ENCODE measurements around the gene MEPCE. TPM values are rescaled to one million over a fixed set of nuclear protein-coding genes. Genes with fewer than 3 reads are reported as not detected.

Gene MEPCE
- total and polyA plus RNA-seq, 2 experiments from 2014 or later, result 8.0 to 24.2 TPM

- WGBS, 2 experiments (ENCODE audit: low coverage in 1 of 2, low lambda C conversion rate in 2 of 2, missing lambda C conversion rate in 2 of 2), result 43 to 74% methylated on average over 8 to 13 of the region's 13 CpGs
- Histone ChIP-seq H3K9me3 (ENCODE audit: low read depth) (no peaks in the 10 kb centered on the region), H3K27ac (no peak overlapping the region), H3K4me2 (ENCODE audit: unreplicated experiment) (no peak overlapping the region), H2AFZ (no peak overlapping the region), H3K9ac (no peak overlapping the region), H3K27me3 (replicated peaks; ENCODE audit: insufficient read depth) (peaks cover 9% of the 10 kb centered on the region; the same call in 1 of the 2 replicates), H3K4me1 (ENCODE audit: insufficient read depth) (no peaks in the 10 kb centered on the region), H3K36me3 (ENCODE audit: low read depth) (no peaks in the 10 kb centered on the region), H3F3A (ENCODE audit: insufficient read depth) (no peaks in the 10 kb centered on the region), H3K79me2 (ENCODE audit: insufficient read depth) (no peaks in the 10 kb centered on the region), H3K9me2 (ENCODE audit: insufficient read depth) (no peaks in the 10 kb centered on the region), H4K20me1 (ENCODE audit: insufficient read depth) (no peaks in the 10 kb centered on the region), H3K4me3 (no peak overlapping the region)
- DNase-seq, result no peak
- in situ Hi-C loops (cut with MboI), result no loop called here
- TF ChIP-seq EZH2 (IDR thresholded peaks at IDR 0.05; ENCODE audit: insufficient read depth, poor library complexity, severe bottlenecking), result no peak
- no peak for TF ChIP-seq EZH2phosphoT487 (IDR thresholded peaks at IDR 0.05; ENCODE audit: insufficient read depth, low read depth)
These were observed 32.1 kb upstream of the MEPCE start for GRCh38 chr7:100397315-100398081.

DNA sequence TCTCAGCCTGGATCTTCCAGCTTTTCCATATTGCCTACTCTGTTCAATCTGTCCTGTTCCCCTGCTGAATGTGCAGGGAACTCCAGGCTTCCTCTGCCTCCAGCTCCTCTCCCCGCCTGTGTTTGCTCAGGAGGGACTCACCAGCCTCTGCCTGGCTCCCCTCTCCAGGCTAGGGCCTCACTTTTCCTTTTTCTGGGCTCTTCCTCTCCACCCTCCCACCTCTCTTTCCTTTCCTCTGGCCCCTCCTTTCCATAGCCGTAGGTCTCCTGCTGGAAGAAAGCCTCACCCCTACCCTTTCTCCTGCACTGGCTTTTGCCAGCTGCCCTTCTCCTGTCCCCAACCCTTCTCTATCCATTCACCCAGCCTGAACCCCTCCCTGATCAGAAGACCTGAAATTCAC is 31.4 kb upstream of the MEPCE start:
- H4K20me1 ChIP-seq (ENCODE audit: insufficient read depth), result no peaks in the 10 kb centered on the region
- in situ Hi-C loops (cut with MboI), result no loop called here
- no peak overlapping the region for H3K4me2 ChIP-seq (ENCODE audit: unreplicated experiment)
- DNase-seq, result no peak
- no peaks in the 10 kb centered on the region for H3K79me2 ChIP-seq (ENCODE audit: insufficient read depth)
- no peaks in the 10 kb centered on the region for H3K36me3 ChIP-seq (ENCODE audit: low read depth)
- H3K27ac ChIP-seq, result no peak overlapping the region
- no peaks in the 10 kb centered on the region for H3F3A ChIP-seq (ENCODE audit: insufficient read depth)
- peaks cover 9% of the 10 kb centered on the region; the same call in 1 of the 2 replicates for H3K27me3 ChIP-seq (replicated peaks; ENCODE audit: insufficient read depth)
- H3K9me3 ChIP-seq (ENCODE audit: low read depth), result no peaks in the 10 kb centered on the region
- H3K9me2 ChIP-seq (ENCODE audit: insufficient read depth), result no peaks in the 10 kb centered on the region
- H3K4me1 ChIP-seq (ENCODE audit: insufficient read depth), result no peaks in the 10 kb centered on the region
- WGBS, 2 experiments (ENCODE audit: low coverage in 1 of 2, low lambda C conversion rate in 2 of 2, missing lambda C conversion rate in 2 of 2), result 55 to 56% methylated on average over 2 of the region's 2 CpGs
- no peak overlapping the region for H2AFZ ChIP-seq
- H3K9ac ChIP-seq, result no peak overlapping the region
- TF ChIP-seq EZH2 (IDR thresholded peaks at IDR 0.05; ENCODE audit: insufficient read depth, poor library complexity, severe bottlenecking), result no peak
- TF ChIP-seq EZH2phosphoT487 (IDR thresholded peaks at IDR 0.05; ENCODE audit: insufficient read depth, low read depth), result no peak
- H3K4me3 ChIP-seq, result no peak overlapping the region

DNA sequence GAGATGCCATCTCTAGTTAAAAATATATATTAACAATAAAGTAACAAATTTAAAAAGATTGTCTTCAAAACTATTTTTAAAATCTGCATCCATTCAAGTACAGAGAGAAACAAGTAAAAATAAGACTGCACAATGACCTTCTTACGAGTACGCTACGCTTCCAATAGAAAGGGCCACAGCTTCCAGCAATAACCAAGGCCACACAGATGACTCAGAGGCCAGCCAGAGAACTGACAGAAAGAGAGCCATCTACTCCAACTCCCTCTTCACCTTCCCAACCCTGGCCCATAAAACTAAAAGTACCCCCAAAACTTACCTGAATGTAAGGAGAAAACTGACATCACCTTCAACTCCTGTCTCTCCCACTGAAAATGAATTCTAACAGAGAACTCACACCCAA is 29.6 kb upstream of the MEPCE start:
- no peaks in the 10 kb centered on the region for H3K4me1 ChIP-seq (ENCODE audit: insufficient read depth)
- H3K9ac ChIP-seq, result no peak overlapping the region
- TF ChIP-seq EZH2phosphoT487 (IDR thresholded peaks at IDR 0.05; ENCODE audit: insufficient read depth, low read depth) (no peak), EZH2 (IDR thresholded peaks at IDR 0.05; ENCODE audit: insufficient read depth, poor library complexity, severe bottlenecking) (no peak)
- no peaks in the 10 kb centered on the region for H4K20me1 ChIP-seq (ENCODE audit: insufficient read depth)
- no peak for DNase-seq
- no peaks in the 10 kb centered on the region for H3F3A ChIP-seq (ENCODE audit: insufficient read depth)
- no peak overlapping the region for H2AFZ ChIP-seq
- H3K9me3 ChIP-seq (ENCODE audit: low read depth), result no peaks in the 10 kb centered on the region
- no peaks in the 10 kb centered on the region for H3K36me3 ChIP-seq (ENCODE audit: low read depth)
- H3K9me2 ChIP-seq (ENCODE audit: insufficient read depth), result no peaks in the 10 kb centered on the region
- no peak overlapping the region for H3K4me3 ChIP-seq
- H3K27me3 ChIP-seq (replicated peaks; ENCODE audit: insufficient read depth), result peaks cover 9% of the 10 kb centered on the region; the same call in 1 of the 2 replicates
- no peak overlapping the region for H3K4me2 ChIP-seq (ENCODE audit: unreplicated experiment)
- H3K79me2 ChIP-seq (ENCODE audit: insufficient read depth), result no peaks in the 10 kb centered on the region
- WGBS, 2 experiments (ENCODE audit: low coverage in 1 of 2, low lambda C conversion rate in 2 of 2, missing lambda C conversion rate in 2 of 2), result 88 to 94% methylated on average over 3 of the region's 3 CpGs
- no peak overlapping the region for H3K27ac ChIP-seq
- in situ Hi-C loops (cut with MboI), result no loop called here

GRCh38 chr7:100400656-100401055 is 29.0 kb upstream of the MEPCE start:
- Histone ChIP-seq H3K27me3 (replicated peaks; ENCODE audit: insufficient read depth) (0 out of 2 replicates have a peak, but pooled peaks cover 9% of the 10 kb centered on the region), H3K36me3 (ENCODE audit: low read depth) (no peaks in the 10 kb centered on the region), H3K4me3 (no peak overlapping the region), H3K9me2 (ENCODE audit: insufficient read depth) (no peaks in the 10 kb centered on the region), H3K4me2 (ENCODE audit: unreplicated experiment) (no peak overlapping the region), H2AFZ (no peak overlapping the region), H3F3A (ENCODE audit: insufficient read depth) (no peaks in the 10 kb centered on the region), H3K27ac (no peak overlapping the region), H3K4me1 (ENCODE audit: insufficient read depth) (no peaks in the 10 kb centered on the region), H3K9me3 (ENCODE audit: low read depth) (no peaks in the 10 kb centered on the region), H4K20me1 (ENCODE audit: insufficient read depth) (no peaks in the 10 kb centered on the region), H3K9ac (no peak overlapping the region), H3K79me2 (ENCODE audit: insufficient read depth) (no peaks in the 10 kb centered on the region)
- no peak for DNase-seq
- in situ Hi-C loops (cut with MboI), result no loop called here
- whole genome bisulfite sequencing, 2 experiments (ENCODE audit: low coverage in 1 of 2, low lambda C conversion rate in 2 of 2, missing lambda C conversion rate in 2 of 2), result 86 to 87% methylated on average over 11 of the region's 11 CpGs
- TF ChIP-seq EZH2 (IDR thresholded peaks at IDR 0.05; ENCODE audit: insufficient read depth, poor library complexity, severe bottlenecking), result no peak
- TF ChIP-seq EZH2phosphoT487 (IDR thresholded peaks at IDR 0.05; ENCODE audit: insufficient read depth, low read depth), result no peak

All from GM23248 (cell line).